ENCODE results near the gene ZFYVE28. TPM values are rescaled to one million over a fixed set of nuclear protein-coding genes. Genes with fewer than 3 reads are reported as not detected.

The ZFYVE28 gene
- total RNA-seq, 4 donors from 2014 or later, result 8.5 to 15.0 (median 11.7) TPM

DNA sequence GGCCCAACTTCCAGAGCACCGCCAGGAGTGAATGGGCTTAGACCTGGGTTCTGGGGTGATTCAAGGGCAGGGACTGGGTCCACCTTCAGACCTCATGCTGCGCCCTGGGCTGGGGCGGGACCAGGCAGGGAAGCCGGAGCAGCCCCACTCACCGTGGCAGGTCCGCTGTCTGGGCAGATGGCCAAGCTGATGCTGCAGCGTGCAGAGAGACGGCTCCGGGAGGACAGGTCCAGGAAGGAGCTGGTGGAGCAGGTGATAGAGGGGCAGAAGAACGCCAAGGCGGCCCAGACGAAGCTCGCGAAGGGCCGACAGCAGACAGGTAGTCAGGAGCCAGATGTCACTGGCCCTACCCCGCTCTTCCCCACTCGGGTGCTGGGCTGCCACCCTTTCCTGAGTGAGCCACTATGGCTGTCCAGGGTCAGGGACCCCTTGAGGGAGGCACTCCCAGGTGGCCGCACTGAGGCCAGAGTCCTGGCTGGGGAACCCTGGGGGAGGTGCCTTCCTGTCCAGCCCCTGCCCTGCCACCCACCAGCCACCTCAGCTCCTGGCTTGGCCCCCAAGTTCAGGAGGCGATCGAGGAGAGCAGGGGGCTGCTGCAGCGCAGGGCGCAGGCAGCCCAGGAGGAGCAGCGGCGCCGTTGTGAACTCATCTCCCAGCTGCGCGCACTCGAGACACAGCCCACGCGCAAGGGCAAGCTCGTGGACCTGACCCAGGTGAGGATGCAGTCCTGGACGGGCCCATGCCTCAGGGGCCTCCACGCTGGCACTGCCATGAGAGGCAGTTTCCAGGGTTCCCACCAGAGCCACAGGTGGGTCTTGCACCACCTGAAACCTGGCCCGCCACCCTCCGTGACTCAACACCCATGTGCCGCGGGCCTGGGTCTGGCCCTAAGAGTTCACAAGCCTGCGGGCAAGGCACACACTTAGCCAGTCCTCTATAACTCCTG lies 40.4 kb upstream of the ZFYVE28 start:
- TF ChIP-seq, protein P1, sequence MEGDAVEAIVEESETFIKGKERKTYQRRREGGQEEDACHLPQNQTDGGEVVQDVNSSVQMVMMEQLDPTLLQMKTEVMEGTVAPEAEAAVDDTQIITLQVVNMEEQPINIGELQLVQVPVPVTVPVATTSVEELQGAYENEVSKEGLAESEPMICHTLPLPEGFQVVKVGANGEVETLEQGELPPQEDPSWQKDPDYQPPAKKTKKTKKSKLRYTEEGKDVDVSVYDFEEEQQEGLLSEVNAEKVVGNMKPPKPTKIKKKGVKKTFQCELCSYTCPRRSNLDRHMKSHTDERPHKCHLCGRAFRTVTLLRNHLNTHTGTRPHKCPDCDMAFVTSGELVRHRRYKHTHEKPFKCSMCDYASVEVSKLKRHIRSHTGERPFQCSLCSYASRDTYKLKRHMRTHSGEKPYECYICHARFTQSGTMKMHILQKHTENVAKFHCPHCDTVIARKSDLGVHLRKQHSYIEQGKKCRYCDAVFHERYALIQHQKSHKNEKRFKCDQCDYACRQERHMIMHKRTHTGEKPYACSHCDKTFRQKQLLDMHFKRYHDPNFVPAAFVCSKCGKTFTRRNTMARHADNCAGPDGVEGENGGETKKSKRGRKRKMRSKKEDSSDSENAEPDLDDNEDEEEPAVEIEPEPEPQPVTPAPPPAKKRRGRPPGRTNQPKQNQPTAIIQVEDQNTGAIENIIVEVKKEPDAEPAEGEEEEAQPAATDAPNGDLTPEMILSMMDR (IDR thresholded peaks at IDR 0.05; ENCODE audit: low read depth), result no peak

DNA sequence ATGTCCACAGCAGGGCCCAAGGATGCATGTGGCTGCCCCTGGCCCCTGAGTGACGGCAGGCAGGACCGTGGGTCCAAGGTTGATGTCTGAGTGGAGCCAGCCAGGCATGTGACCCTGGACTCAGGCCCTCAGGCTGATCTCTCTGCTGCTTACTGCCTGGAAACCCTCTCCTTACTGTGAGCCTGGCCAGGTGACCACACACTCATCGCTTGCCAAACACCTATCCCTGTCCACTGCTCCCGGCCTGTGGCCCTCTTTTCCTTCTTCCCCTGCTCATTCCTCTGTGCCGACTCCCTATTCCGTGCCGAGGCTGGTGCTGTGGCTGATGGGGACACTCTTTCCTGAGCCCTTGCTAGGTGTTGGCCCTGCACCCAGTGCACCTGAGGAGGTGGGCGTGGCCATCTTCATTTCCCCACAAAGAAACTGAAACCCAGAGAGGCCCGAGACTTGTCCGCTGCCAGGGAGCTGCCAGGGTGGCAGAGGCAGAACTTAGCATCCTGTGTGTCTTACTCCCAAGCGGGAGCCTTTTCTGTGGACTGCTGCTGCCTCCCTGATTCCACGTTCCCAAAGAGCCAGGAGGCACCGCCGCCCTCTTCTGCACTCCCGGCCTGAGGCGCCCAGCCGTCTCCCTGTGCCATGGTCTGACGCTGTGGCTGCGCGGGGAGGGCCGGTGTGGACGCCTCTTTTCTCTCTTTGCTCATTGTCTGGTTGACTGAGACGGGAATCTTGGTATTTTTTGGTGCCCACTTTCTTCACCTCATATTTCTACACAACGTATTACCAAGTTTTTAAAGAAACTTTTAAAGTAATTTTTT lies 39.2 kb upstream of the ZFYVE28 start:
- TF ChIP-seq, protein P1 (IDR thresholded peaks at IDR 0.05; ENCODE audit: low read depth), result no peak

DNA sequence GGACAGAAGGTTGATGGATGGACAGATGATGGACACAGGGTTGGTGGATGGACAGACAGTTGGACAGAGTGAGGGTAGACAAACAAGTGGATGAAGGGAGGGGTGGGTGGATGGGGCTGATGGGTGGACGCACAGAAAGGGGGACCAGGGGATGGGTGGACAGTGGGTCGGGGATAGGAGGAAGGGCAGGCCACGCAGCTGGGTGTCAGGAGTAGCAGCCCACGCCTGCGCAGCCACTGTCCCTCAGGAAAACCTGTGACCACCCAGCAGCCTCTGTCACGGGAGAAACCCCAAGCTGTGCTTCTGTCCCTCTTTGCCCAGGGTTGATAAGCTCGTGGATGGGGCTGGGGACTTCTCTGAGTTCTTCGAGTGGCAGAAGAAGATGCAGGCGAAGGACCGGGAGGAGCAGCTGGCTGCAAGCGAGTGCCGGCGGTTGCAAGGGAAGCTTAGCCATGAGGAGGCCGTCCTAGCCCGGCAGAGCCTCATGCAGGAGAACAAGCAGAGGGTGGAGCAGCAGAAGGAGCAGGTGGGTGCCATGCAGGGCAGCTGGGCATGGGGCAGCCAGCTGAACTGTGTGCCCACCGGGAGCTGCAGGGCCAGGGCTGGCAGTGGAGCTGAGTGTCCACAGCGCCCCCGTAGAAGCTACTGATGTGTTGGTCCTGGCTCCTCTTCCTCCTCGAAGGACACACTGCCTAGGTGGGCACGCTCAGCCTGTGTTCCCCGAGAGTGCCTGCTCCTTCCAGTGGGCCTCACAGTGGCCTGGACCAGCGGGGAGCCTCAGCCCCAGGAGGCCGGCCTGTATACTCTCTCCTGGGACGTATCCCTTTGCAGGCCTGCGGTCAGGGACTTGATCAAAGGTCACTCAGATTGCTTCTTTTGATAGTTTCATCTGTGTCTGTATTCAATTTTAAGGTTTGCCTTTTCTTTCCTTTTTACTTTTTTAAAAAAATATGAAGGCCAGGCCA lies 33.7 kb upstream of the ZFYVE28 start:
- TF ChIP-seq, protein P1 (IDR thresholded peaks at IDR 0.05; ENCODE audit: low read depth), result no peak

DNA sequence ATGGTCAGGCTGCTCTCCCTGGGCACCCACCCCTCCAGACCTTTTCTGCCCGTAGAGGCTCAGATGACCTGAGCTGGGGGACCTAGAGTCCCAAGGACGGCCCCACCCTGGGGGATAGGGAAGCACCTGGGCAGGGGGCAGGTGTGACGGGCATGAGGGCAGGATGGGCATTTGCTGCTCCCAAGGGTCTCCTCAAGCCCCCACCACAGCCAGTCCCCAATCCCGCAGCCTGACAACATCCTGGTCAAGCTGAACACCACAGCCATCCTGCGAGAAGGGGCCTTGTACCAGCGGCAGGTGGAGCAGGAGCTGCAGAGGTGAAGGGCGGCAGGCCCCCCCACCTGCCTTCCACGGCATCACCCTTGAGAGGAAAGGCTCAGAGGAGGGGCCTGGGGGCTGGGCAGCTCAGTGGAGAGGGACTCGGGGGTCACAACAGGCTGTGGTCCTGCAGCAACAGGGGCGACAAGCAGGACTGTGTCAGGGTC lies 32.6 kb upstream of the ZFYVE28 start:
- TF ChIP-seq, protein P1 (IDR thresholded peaks at IDR 0.05; ENCODE audit: low read depth), result no peak

DNA sequence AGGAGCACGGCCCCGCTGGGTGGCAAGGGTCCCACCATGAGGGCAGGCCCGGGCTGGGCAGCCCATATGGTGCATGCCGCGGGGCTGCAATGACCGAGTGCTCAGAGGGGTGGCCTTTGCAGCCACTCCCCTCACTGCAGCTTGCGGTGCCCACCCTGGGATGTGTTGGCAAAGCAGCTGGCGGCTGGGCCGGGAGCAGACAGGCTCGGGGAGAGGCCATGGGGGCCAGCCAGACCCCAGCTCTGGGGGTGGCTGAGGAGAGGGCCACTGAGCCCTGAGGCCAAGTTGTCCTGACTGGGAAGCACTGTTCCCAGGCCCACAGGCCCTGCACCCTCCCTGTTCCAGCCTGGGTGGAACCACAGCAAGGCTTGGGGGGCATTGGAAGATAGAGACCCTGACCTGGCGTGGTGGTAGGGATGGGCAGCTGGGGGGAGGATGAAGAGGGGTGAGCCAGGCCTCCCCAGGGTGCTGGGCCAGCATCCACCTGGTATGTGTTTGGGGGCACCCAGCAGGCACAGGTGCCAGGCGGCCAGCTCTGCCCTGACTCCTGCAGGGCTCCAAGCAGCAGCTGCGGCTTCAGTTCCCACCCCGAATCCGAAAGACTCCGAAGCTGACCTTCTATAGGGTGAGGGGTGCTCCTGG lies 32.1 kb upstream of the ZFYVE28 start:
- TF ChIP-seq, protein P1 (IDR thresholded peaks at IDR 0.05; ENCODE audit: low read depth), result no peak

DNA sequence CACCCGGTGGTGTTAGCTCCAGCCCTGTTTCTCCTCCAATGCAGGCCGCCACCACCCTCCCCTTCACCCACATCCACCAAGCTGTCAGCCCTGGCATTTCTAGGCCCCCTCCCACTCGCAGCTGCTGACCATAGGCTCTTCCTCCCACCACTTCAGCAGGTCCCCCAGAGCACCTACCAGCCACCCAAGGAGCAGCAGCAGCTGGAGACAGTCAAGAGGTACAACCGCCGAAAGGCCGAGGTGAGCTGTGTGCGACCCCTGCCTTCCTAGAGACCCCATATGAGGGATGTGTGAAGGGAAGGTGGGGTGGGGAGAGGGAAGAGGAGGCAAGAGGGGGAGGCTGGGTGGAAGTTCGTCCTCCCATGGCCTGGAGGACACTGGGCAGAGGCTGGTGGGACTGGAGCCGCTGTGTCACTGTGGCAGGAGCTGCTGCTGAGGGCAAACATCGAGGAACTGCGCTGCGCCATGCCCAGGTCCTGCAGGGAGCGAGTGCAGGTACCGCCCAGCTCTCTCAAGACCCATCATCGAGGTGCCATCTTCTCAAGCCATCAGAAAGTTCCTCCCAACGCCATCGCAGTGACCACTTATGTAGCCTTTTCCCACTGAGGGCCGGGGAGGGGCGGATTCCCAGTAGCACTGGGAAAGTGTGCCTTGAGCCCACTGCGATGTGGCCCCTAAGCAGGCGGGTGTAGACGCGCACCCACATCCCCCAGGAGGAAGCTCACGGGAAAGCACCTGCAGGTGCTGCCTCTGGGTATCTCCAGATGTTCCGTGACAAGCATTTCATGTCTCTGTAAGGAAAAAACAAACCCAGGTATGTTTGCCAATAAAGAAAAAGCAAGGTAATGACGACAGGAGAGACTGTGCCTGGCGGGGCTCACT lies 31.3 kb upstream of the ZFYVE28 start:
- TF ChIP-seq, protein P1 (IDR thresholded peaks at IDR 0.05; ENCODE audit: low read depth), result no peak
